GM23248 (cell line): ENCODE data around the gene NAV2.

Source experiments
- EZH2 ChIP-seq: fragments of 200-600 bp; sonication (generic); IDR thresholded peaks from 2 replicates; pipeline ENCODE4 v1.6.1; 2018; ENCODE audit warnings: antibody characterized with exemption, mild to moderate bottlenecking; ENCODE audit not compliant: insufficient read depth, poor library complexity, severe bottlenecking
- EZH2phosphoT487 ChIP-seq: fragments of 200-600 bp; sonication (generic); IDR thresholded peaks from 2 replicates; pipeline ENCODE4 v1.6.1; 2018; ENCODE audit warnings: antibody characterized with exemption, moderate library complexity, mild to moderate bottlenecking, low read depth; ENCODE audit not compliant: insufficient read depth

- TF ChIP-seq EZH2phosphoT487 (no peak), EZH2 (no peak)
Measured at GRCh38 chr11:20126724-20127123, 414.1 kb downstream of the NAV2 start.
